GM06990 (cell line): Measurements from ENCODE around the gene SIK1.

Source experiments
- DNase-seq: peaks from one replicate; pipeline ENCODE4 v3.0.0-alpha.2; 2011; ENCODE audit not compliant: insufficient read length; ENCODE audit errors: extremely low read depth
- H3K27me3 ChIP-seq: replicated peaks from 2 replicates; pipeline ENCODE4 v1.6.0; 2011; ENCODE audit warnings: low read length; ENCODE audit not compliant: control insufficient read depth, insufficient read depth
- H3K36me3 ChIP-seq: 2 replicates; pipeline ENCODE4 v1.5.1; 2011; ENCODE audit warnings: low read length; ENCODE audit not compliant: control insufficient read depth, insufficient read depth
- H3K4me3 ChIP-seq: replicated peaks from 2 replicates; pipeline ENCODE4 v1.5.1; 2011; ENCODE audit warnings: low read depth, mild to moderate bottlenecking, control low read depth, low read length
- CTCF ChIP-seq: IDR thresholded peaks from 2 replicates; pipeline ENCODE4 v1.5.1; 2011; ENCODE audit warnings: low read length, control low read depth, mild to moderate bottlenecking, inconsistent platforms; ENCODE audit not compliant: insufficient read depth, poor library complexity, severe bottlenecking

The SIK1 gene

GRCh38 chr21:43375006-43375836, 51.7 kb downstream of the SIK1 start:
- DNase-seq = no peak
- TF ChIP-seq CTCF = no peak
- no peaks in the 10 kb centered on the region for H3K27me3 ChIP-seq
- H3K36me3 ChIP-seq = no peaks in the 10 kb centered on the region
- H3K4me3 ChIP-seq = no peak overlapping the region

GRCh38 chr21:43374228-43374885, 52.6 kb downstream of the SIK1 start:
- no peak for TF ChIP-seq CTCF
- H3K36me3 ChIP-seq = no peaks in the 10 kb centered on the region
- DNase-seq = no peak
- no peaks in the 10 kb centered on the region for H3K27me3 ChIP-seq
- no peak overlapping the region for H3K4me3 ChIP-seq

GRCh38 chr21:43373362-43374227, 53.3 kb downstream of the SIK1 start:
- no peak for DNase-seq
- Histone ChIP-seq H3K36me3 (no peaks in the 10 kb centered on the region), H3K4me3 (no peak overlapping the region), H3K27me3 (no peaks in the 10 kb centered on the region)
- no peak for TF ChIP-seq CTCF

- H3K4me3 ChIP-seq = no peak overlapping the region
- no peaks in the 10 kb centered on the region for H3K36me3 ChIP-seq
- TF ChIP-seq CTCF = no peak
- no peak for DNase-seq
- no peaks in the 10 kb centered on the region for H3K27me3 ChIP-seq
Observed at GRCh38 chr21:43372663-43373361, 54.1 kb downstream of the SIK1 start.

GRCh38 chr21:43371786-43372185, 55.1 kb downstream of the SIK1 start:
- no peaks in the 10 kb centered on the region for H3K27me3 ChIP-seq
- no peak for TF ChIP-seq CTCF

More at GRCh38 chr21:43371786-43372185, 55.1 kb downstream of the SIK1 start:
- H3K4me3 ChIP-seq = no peak overlapping the region
- H3K36me3 ChIP-seq = no peaks in the 10 kb centered on the region
- no peak for DNase-seq
